IPS-18a (cell line): Measurements from ENCODE around the gene GABRB3.

Source experiments
- H3K27ac ChIP-seq: one replicate; pipeline ENCODE4 v1.5.1; 2013; ENCODE audit warnings: low read length
- H3K27me3 ChIP-seq: one replicate; pipeline ENCODE4 v1.6.1; 2013; ENCODE audit warnings: mild to moderate bottlenecking, low read length; ENCODE audit not compliant: control insufficient read depth, insufficient read depth
- H3K36me3 ChIP-seq: one replicate; pipeline ENCODE4 v1.6.1; 2013; ENCODE audit warnings: low read depth, low read length; ENCODE audit not compliant: control insufficient read depth
- H3K4me1 ChIP-seq: one replicate; pipeline ENCODE4 v1.6.1; 2013; ENCODE audit warnings: low read depth, low read length; ENCODE audit not compliant: control insufficient read depth
- H3K4me3 ChIP-seq: one replicate; pipeline ENCODE4 v1.5.1; 2013; ENCODE audit warnings: low read length
- H3K9ac ChIP-seq: one replicate; pipeline ENCODE4 v1.6.1; 2013; ENCODE audit warnings: mild to moderate bottlenecking, low read length, moderate library complexity
- H3K9me3 ChIP-seq: one replicate; pipeline ENCODE4 v1.6.1; 2013; ENCODE audit warnings: low read depth, low read length; ENCODE audit not compliant: control insufficient read depth

The GABRB3 gene

DNA sequence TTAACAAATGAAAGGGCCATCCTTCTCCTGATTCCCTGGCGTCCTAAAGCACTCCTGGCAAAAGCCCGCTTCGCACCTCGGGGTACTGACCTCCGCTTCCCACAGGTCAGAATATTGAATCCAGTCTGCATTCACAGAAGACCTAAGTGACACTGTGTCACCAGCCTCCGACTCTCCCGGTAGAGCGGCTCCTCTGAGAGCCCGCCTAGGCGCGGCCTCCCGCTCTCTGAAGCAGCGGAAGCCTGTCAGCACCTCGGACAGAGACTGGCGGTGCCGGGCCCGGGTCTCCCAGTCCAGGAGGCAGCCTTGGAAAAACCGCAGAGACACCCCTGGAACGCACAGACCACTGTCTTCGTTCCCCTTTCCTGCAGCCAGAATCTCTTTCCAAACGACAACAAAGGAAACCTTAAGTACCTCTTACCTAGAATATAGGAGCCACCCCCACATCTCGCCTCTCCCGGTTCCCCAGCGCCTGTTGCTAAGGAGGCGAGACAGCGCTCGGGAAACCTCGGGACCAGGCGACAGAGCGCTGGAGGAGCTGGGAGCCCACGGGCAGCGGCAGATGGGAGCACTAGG lies 1.2 kb downstream of the GABRB3 start:
- H3K9ac ChIP-seq: peak overlapping the region; percentile 40

DNA sequence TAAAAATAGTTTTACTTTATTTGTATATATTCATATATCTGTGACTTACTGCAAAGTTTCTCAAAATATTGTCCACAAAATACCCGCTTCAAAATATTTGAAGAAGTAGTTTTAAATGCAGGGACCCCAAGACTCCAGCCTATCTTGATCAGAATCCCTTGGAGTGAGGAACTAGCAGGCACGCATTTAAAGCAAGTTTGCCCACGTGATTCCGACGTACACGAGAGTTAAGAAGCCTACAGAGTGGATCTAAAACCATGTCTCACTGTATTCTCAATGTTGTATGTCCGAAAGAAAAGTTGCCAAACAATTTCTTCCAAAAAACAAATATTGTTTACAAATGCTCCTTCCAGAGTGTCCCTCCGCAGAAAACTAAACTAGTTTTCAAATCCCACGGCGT lies 1.7 kb downstream of the GABRB3 start:
- Histone ChIP-seq H3K27me3 (no peaks in the 10 kb centered on the region), H3K9ac (no peak overlapping the region), H3K9me3 (no peaks in the 10 kb centered on the region), H3K4me1 (peaks cover 59% of the 10 kb centered on the region), H3K4me3 (peak overlapping the region; percentile 63), H3K27ac (no peak overlapping the region), H3K36me3 (peaks cover 12% of the 10 kb centered on the region)

More for the DNA sequence above, 1.2 kb downstream of the GABRB3 start:
- Histone ChIP-seq H3K27me3 (no peaks in the 10 kb centered on the region), H3K4me1 (peaks cover 55% of the 10 kb centered on the region), H3K4me3 (peak overlapping the region; percentile 63), H3K9me3 (no peaks in the 10 kb centered on the region), H3K36me3 (peaks cover 12% of the 10 kb centered on the region), H3K27ac (no peak overlapping the region)

DNA sequence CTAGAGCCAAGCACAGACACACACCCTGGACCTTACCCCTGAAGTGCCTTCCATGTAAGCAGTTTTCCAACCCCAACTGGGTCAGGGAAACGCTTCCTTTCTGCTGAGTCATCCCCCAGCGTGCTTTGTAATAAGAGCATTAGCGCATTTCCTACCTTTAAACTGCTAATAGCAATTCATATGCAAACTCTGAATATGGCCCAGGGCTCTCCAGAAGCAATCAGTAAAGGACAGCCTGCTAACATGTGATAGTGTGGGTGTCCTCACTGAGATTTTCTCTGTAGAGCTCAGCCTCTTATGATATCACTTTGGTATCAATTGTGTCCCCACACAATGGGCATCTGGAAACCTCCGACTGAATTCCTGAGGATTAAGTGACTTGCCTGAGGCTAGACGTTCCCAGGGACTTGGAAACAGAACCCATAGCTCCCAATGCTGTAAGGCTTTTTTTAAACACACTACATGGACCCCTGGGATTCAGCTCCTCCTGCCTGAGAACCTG lies 5.6 kb downstream of the GABRB3 start:
- H3K36me3 ChIP-seq: peaks cover 17% of the 10 kb centered on the region
- peak overlapping the region; percentile 72 for H3K9ac ChIP-seq
- H3K27me3 ChIP-seq: no peaks in the 10 kb centered on the region
- H3K9me3 ChIP-seq: no peaks in the 10 kb centered on the region
- peak overlapping the region; percentile 95 for H3K27ac ChIP-seq
- H3K4me1 ChIP-seq: peaks cover 75% of the 10 kb centered on the region
- H3K4me3 ChIP-seq: peak overlapping the region; percentile 53

DNA sequence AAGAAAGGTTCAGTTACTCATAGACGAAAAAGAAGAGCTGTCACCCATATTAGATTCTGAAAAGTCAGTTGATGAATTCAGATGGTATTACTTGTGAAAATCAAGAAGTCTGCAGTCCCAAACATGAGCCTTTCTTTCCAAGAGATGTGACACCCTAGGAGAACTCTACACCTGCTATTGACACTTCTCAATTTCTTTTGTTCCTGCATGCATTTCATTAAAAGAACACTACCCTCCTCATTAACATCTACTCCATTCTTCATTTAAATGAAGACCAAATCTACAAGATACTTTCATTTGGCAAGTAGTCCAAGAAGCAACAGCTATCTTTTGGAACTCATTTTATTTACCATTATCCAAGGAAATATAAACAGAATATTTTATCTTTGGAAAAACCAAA lies 6.6 kb downstream of the GABRB3 start:
- Histone ChIP-seq H3K27ac (peak overlapping the region; percentile 95), H3K27me3 (no peaks in the 10 kb centered on the region), H3K9ac (peak overlapping the region; percentile 72), H3K4me1 (peaks cover 80% of the 10 kb centered on the region), H3K36me3 (peaks cover 17% of the 10 kb centered on the region), H3K9me3 (no peaks in the 10 kb centered on the region), H3K4me3 (peak overlapping the region; percentile 53)

DNA sequence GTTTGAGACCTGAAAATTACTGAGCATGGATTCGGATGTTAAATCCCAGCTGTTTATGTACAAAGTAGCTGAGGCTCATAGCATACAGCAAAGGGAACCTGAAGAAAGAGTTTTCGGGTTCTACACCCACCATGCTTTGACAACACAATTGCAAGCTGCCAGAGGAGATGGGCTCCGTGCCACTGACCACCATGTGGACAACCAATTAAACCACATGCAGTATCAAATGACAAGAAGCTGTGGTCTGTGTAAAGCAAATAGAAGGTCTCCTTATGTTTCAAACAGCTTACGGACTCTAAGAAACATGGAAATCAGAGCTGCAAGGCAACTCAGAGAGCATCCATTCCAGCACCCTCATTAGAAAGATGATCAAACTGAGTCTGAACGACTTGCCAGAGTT lies 12.9 kb downstream of the GABRB3 start:
- Histone ChIP-seq H3K9me3 (no peaks in the 10 kb centered on the region), H3K36me3 (peaks cover 14% of the 10 kb centered on the region), H3K4me1 (peaks cover 61% of the 10 kb centered on the region), H3K27me3 (no peaks in the 10 kb centered on the region), H3K4me3 (no peak overlapping the region), H3K27ac (no peak overlapping the region), H3K9ac (no peak overlapping the region)

DNA sequence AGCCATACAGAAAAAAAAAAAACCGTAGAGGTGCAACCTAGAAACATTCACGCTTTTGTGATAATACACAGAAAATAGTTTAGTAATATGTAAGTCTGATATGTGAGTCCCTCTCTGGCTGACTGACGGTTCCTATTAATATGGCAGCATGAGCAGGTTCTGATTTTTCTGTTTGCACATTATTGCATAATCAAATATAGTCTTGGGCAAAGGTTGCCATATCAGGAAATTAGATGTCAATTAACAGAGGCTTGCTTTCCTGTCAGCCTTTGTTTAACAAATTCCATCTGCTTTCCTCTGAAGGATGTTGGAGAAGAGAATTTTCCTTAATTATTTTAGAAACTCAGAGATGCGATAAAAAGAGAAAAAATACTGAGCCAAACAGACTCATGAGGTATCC lies 14.8 kb downstream of the GABRB3 start:
- Histone ChIP-seq H3K27ac (no peak overlapping the region), H3K27me3 (no peaks in the 10 kb centered on the region), H3K9ac (no peak overlapping the region), H3K36me3 (peaks cover 8% of the 10 kb centered on the region), H3K4me1 (peaks cover 54% of the 10 kb centered on the region), H3K4me3 (no peak overlapping the region), H3K9me3 (no peaks in the 10 kb centered on the region)

DNA sequence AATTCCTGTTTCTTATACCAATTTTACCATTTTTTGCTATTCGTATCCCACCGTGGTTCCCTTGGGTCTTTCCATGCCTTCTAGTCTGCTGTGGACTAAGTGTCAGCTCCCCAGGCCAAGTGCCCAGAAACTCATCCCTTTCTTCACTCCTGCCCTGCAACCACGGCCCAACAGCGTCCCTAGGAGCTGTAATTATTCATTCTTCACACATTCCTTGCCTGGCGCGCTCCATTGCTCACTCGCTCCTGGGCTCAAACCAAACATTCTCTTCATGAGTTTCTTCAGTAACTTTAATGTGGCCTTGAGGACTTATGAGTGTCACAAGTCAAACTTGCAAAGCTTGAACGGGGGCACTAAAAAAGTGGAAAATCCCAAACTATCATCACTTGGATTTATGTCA lies 15.7 kb downstream of the GABRB3 start:
- Histone ChIP-seq H3K9ac (no peak overlapping the region), H3K9me3 (no peaks in the 10 kb centered on the region), H3K27me3 (no peaks in the 10 kb centered on the region), H3K36me3 (peaks cover 8% of the 10 kb centered on the region), H3K4me3 (no peak overlapping the region), H3K27ac (no peak overlapping the region), H3K4me1 (peaks cover 45% of the 10 kb centered on the region)

DNA sequence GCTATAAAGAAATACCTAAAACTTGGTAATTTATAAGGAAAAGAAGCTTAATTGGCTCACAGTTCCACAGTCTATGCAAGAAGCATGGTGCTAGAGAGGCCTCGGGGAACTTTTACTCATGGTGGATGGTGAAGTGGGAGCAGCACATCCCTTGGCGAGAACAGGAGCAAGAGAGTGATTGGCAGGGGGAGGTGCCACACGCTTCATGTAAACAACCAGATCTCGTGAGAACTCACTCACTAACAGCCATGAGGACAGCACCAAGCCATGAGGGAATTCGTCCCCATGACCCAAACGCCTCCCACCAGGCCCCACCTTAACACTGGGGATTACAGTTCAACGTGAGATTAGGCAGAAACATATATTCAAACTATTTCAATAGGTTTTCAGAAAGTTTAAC lies 28.0 kb downstream of the GABRB3 start:
- Histone ChIP-seq H3K36me3 (peaks cover 3% of the 10 kb centered on the region), H3K4me1 (peaks cover 9% of the 10 kb centered on the region), H3K9me3 (no peaks in the 10 kb centered on the region), H3K27me3 (no peaks in the 10 kb centered on the region), H3K27ac (no peak overlapping the region), H3K9ac (no peak overlapping the region), H3K4me3 (no peak overlapping the region)

DNA sequence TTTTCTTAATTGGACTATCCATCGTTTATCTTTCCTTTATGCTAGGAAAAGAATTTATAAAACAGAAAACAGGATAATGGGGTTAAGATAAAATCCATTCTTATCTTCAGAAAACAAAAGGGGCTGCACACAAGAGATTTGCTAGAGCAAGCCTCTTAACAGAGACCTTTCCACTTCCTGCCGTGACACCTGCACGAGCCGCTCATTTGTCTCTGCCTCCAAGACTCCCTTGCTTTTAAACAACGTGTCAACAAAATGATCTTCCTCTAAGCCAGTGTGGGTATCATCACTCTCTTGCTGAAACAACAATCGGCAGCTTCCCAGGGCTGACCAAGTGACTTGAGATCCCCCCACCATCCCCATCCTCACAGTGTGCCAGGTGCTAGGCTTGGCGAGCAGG lies 33.1 kb downstream of the GABRB3 start:
- Histone ChIP-seq H3K27ac (no peak overlapping the region), H3K36me3 (no peaks in the 10 kb centered on the region), H3K9ac (no peak overlapping the region), H3K9me3 (no peaks in the 10 kb centered on the region), H3K4me1 (peaks cover 19% of the 10 kb centered on the region), H3K4me3 (no peak overlapping the region), H3K27me3 (no peaks in the 10 kb centered on the region)

DNA sequence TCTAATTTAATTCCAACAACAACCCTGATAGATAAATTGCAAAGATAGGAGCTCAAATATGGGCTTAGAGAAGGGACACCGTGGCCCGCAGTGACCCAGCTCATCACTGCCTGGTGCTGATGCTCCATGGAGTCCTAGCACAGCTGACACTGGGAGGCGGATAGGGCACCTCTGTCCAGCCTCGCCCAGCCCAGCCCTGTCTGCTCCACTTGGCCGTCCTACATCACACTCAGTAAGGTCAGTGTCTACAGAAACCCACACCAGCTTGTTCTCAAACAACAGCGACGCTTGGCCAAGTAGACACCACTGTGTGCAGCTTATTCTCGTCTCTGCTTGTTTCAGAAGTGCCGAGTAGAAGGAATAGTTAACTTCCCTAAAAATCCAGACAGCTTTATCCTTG lies 33.9 kb downstream of the GABRB3 start:
- H3K27ac ChIP-seq: no peak overlapping the region
- H3K9ac ChIP-seq: no peak overlapping the region
- H3K4me1 ChIP-seq: peaks cover 19% of the 10 kb centered on the region
- H3K9me3 ChIP-seq: no peaks in the 10 kb centered on the region
- H3K36me3 ChIP-seq: no peaks in the 10 kb centered on the region
- no peaks in the 10 kb centered on the region for H3K27me3 ChIP-seq
- no peak overlapping the region for H3K4me3 ChIP-seq

DNA sequence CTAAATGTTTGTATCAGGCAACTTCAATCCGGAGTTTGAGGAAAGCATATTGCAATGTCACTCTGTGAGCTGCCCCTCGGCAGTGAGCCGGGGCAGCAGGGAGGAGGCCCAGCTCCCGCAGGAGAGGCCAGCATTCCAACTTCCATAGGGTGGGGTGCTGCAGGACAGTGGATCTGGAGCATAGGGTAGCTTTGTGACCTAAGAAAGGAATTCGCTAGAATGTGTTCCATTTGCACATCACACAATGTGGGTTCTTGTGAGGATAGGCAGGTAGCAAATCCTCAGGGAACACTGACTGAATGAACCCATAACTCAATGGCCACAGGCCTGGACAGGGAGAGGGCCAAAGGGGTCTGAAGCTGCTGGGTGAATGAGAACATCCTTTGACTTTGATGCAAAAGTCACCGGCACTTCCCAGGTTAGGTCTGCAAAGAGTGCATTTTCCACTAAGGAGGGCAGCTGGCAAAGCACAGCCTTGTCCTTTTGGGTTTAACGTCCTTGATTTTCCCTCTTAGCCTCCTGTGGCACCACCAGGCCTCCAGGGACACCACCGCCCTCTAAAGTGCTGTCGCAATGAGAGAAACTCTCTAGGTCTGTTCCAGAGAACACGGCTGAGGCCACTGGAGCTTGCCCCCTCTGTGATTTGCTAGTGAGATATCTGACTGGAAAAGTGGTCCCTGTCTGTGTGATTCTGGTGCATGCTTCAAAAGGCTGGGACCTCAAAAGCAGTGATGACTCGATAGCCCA lies 36.2 kb downstream of the GABRB3 start:
- peaks cover 9% of the 10 kb centered on the region for H3K9me3 ChIP-seq
- peak overlapping the region; percentile 4 for H3K27ac ChIP-seq
- H3K36me3 ChIP-seq: no peaks in the 10 kb centered on the region
- peaks cover 19% of the 10 kb centered on the region for H3K4me1 ChIP-seq
- H3K27me3 ChIP-seq: no peaks in the 10 kb centered on the region
- H3K9ac ChIP-seq: no peak overlapping the region
- H3K4me3 ChIP-seq: no peak overlapping the region

DNA sequence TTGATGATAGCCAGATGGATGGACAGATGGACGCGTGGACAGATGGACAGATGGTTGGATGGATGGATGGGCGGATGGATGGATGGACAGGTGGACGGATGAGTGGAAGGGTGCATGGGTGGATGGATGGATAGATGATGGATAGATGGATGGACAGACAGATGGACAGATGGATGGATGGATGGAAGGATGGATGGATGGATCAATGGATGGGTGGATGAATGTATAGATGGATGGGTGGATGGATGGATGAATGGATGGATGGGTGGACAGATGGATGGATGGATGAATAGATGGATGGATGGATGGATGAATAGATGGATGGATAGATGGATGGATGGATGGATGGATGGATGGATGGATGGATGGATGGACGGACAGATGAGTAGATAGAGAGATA lies 40.9 kb downstream of the GABRB3 start:
- H3K9me3 ChIP-seq: peaks cover 9% of the 10 kb centered on the region

More for the DNA sequence above, 40.9 kb downstream of the GABRB3 start:
- no peak overlapping the region for H3K4me3 ChIP-seq
- no peaks in the 10 kb centered on the region for H3K36me3 ChIP-seq
- no peak overlapping the region for H3K27ac ChIP-seq
- H3K27me3 ChIP-seq: no peaks in the 10 kb centered on the region
- no peak overlapping the region for H3K9ac ChIP-seq
- peaks cover 23% of the 10 kb centered on the region for H3K4me1 ChIP-seq
